RKO (cell line): ENCODE measurements around the gene BRI3.

Source experiments
- DNase-seq: peaks from one replicate; pipeline ENCODE4 v3.0.0-alpha.2; 2016; ENCODE audit warnings: low spot score

The BRI3 gene

GRCh38 chr7:98252425-98253054, 28.9 kb upstream of the BRI3 start:
- peak; percentile 55 for DNase-seq

GRCh38 chr7:98254516-98254915, 27.0 kb upstream of the BRI3 start:
- DNase-seq: no peak

GRCh38 chr7:98254951-98255610, 26.4 kb upstream of the BRI3 start:
- no peak for DNase-seq

- DNase-seq: no peak
These were observed 25.1 kb upstream of the BRI3 start for GRCh38 chr7:98256431-98256830.

GRCh38 chr7:98257701-98258100, 23.8 kb upstream of the BRI3 start:
- DNase-seq: no peak

GRCh38 chr7:98265841-98266271, 15.6 kb upstream of the BRI3 start:
- no peak for DNase-seq

- DNase-seq: peak; percentile 53
These were observed 14.6 kb upstream of the BRI3 start for GRCh38 chr7:98266840-98267239.

GRCh38 chr7:98267303-98267702, 14.2 kb upstream of the BRI3 start:
- no peak for DNase-seq

- DNase-seq: no peak
These were observed 5.2 kb upstream of the BRI3 start for GRCh38 chr7:98276241-98276761.

GRCh38 chr7:98278408-98278807, 3.1 kb upstream of the BRI3 start:
- DNase-seq: no peak

- DNase-seq: no peak
These were observed 2.5 kb upstream of the BRI3 start for GRCh38 chr7:98278936-98279335.

- no peak for DNase-seq
These were observed 1.2 kb upstream of the BRI3 start for GRCh38 chr7:98280296-98280695.

GRCh38 chr7:98281757-98282606, 496 bp downstream of the BRI3 start:
- DNase-seq: peak; percentile 37

GRCh38 chr7:98282703-98283102, 1.2 kb downstream of the BRI3 start:
- DNase-seq: peak; percentile 49

GRCh38 chr7:98283127-98283886, 1.8 kb downstream of the BRI3 start:
- peak; percentile 86 for DNase-seq

GRCh38 chr7:98283887-98284222, 2.4 kb downstream of the BRI3 start:
- no peak for DNase-seq

- no peak for DNase-seq
These were observed 3.0 kb downstream of the BRI3 start for GRCh38 chr7:98284335-98285036.

GRCh38 chr7:98285157-98286092, 3.9 kb downstream of the BRI3 start:
- no peak for DNase-seq

GRCh38 chr7:98286093-98286539, 4.6 kb downstream of the BRI3 start:
- DNase-seq: peak; percentile 65
